GM06990 (cell line): ENCODE measurements around the gene C1orf53.

Experiments used
- DNase-seq: peaks from one replicate; pipeline ENCODE4 v3.0.0-alpha.2; 2011; ENCODE audit not compliant: insufficient read length; ENCODE audit errors: extremely low read depth
- H3K27me3 ChIP-seq: replicated peaks from 2 replicates; pipeline ENCODE4 v1.6.0; 2011; ENCODE audit warnings: low read length; ENCODE audit not compliant: control insufficient read depth, insufficient read depth
- H3K36me3 ChIP-seq: 2 replicates; pipeline ENCODE4 v1.5.1; 2011; ENCODE audit warnings: low read length; ENCODE audit not compliant: control insufficient read depth, insufficient read depth
- H3K4me3 ChIP-seq: replicated peaks from 2 replicates; pipeline ENCODE4 v1.5.1; 2011; ENCODE audit warnings: low read depth, mild to moderate bottlenecking, control low read depth, low read length
- CTCF ChIP-seq: IDR thresholded peaks from 2 replicates; pipeline ENCODE4 v1.5.1; 2011; ENCODE audit warnings: low read length, control low read depth, mild to moderate bottlenecking, inconsistent platforms; ENCODE audit not compliant: insufficient read depth, poor library complexity, severe bottlenecking

The C1orf53 gene

GRCh38 chr1:197921235-197922069 lies 19.0 kb downstream of the C1orf53 start:
- DNase-seq: no peak
- no peak overlapping the region for H3K4me3 ChIP-seq
- no peak for TF ChIP-seq CTCF
- H3K27me3 ChIP-seq: peaks cover 7% of the 10 kb centered on the region
- no peaks in the 10 kb centered on the region for H3K36me3 ChIP-seq

DNA sequence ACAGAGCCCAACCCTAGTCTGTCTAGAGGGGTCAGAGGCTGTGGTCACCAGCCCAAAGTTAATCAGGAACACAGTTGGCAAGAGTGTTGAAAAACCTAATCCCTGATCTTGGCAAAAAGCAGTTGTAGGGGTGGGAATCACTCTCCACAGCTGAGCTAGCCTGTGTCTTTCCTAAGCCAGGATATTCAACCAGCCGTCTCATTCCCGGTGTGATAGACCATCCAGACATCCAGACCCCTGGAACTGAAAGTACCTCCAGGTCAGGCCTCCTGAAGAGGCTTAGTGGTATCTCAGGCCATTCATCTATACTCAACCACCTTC lies 19.6 kb downstream of the C1orf53 start:
- Histone ChIP-seq H3K27me3 (peaks cover 6% of the 10 kb centered on the region), H3K36me3 (no peaks in the 10 kb centered on the region), H3K4me3 (no peak overlapping the region)
- TF ChIP-seq CTCF: no peak
- DNase-seq: no peak

DNA sequence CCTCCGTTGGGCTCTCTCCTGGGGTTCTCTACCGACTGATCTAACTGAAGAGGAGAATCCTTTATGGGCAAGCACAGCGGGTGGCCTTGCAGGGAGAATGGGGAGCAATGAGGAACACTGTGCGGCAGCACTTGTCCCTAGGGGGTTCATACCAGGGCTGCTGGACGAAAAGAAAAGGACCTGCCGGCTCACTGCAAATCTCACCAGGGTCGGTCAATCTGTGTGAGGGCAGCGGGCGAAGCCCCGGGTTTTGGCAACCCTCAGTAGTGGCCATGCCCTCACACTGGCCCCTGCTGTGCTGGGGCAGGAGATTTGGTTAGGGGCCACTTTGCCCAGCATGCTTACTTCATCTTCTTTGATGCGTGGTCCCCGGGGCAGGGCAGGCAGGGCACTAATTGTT lies 20.6 kb downstream of the C1orf53 start:
- no peak for DNase-seq
- no peaks in the 10 kb centered on the region for H3K36me3 ChIP-seq
- no peak overlapping the region for H3K4me3 ChIP-seq
- TF ChIP-seq CTCF: no peak
- peaks cover 6% of the 10 kb centered on the region for H3K27me3 ChIP-seq

DNA sequence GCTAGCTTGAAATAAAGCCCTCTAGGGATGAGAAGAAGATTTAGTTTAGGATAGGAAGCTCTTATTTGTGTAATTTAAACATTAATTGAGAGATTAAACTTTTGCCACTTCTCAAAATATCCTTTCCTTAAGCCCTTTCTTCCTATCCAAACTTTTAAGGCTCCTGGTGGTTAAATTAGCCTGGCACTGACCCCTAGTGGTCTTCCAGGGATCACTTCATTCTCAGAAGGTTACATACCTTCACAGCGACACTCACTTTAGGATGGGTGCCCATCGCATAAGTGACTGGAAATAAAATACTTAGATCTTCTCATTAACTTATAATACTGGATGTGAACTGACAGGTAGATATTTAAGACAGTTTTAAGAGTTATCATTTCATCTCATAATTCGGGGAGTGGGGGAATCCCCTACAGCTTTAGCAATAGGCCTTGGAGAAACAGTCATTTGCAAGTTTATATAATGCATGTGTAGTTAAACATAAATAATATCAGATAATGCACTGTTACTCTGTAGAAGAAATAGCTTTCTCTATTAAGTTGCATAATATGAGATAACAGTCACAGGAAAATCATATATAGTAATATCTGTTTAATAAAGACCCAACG lies 22.2 kb downstream of the C1orf53 start:
- H3K4me3 ChIP-seq: no peak overlapping the region
- no peak for DNase-seq
- peaks cover 3% of the 10 kb centered on the region; the same call in 1 of the 2 replicates for H3K27me3 ChIP-seq
- TF ChIP-seq CTCF: peak; percentile 68
- H3K36me3 ChIP-seq: no peaks in the 10 kb centered on the region

DNA sequence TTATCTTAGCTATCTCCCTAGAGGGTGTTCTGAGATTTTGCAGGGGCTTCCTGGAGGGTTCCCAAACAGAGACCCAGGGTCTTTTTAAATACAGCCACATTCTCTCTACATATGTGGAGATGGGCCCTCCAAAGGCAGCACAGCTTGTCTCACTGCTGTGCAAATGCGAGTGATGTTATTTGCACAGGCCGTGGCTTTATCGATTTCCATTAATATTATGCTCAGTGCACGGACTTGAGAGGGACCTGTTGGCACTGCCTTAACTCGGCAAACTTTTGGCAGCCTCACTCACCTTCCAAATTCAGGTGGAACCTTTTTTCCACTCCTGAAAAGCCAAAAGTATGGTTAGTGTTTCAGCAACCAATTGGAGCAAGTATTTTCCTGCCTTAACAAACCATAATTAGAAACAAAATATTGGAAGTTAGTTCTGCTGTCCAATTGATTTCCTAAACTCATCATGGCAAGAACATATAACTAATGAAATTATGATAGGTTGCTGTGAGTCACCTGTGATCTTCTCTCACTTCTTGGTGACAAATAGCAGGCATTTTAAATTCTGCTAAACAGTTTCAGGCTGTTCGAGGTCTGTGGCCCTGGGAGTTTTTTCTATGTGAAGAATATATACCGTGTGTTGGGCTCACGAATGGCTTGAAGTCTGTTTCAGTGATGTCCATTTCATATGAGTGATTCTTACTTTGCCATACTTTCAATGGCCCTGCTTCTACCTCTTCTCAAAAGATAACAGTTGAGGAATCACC lies 25.7 kb downstream of the C1orf53 start:
- no peaks in the 10 kb centered on the region for H3K27me3 ChIP-seq
- no peak for DNase-seq

More for the DNA sequence above, 25.7 kb downstream of the C1orf53 start:
- Histone ChIP-seq H3K36me3 (no peaks in the 10 kb centered on the region), H3K4me3 (no peak overlapping the region)
- no peak for TF ChIP-seq CTCF
